H9 (cell line): ENCODE data around the gene HHAT. TPM values are rescaled to one million over a fixed set of nuclear protein-coding genes. Genes with fewer than 3 reads are reported as not detected.

Source experiments
- DNase-seq: peaks from one replicate; pipeline ENCODE4 v3.0.0-alpha.2; 2017
- H2AFZ ChIP-seq: one replicate; pipeline ENCODE4 v1.6.1; 2013; ENCODE audit warnings: mild to moderate bottlenecking, low read length, control low read depth, moderate library complexity
- H2AK5ac ChIP-seq: 2 replicates; pipeline ENCODE4 v1.6.1; 2013; ENCODE audit warnings: low read length, control low read depth, mixed read lengths; ENCODE audit not compliant: insufficient read length
- H2BK120ac ChIP-seq: one replicate; pipeline ENCODE4 v1.6.1; 2013; ENCODE audit warnings: low read depth, mild to moderate bottlenecking, low read length, control low read depth, inconsistent platforms; ENCODE audit not compliant: poor library complexity, severe bottlenecking
- H2BK12ac ChIP-seq: 2 replicates; pipeline ENCODE4 v1.6.1; 2013; ENCODE audit warnings: low read length, control low read depth, mixed read lengths, low read depth; ENCODE audit not compliant: insufficient read length
- H2BK15ac ChIP-seq: 2 replicates; pipeline ENCODE4 v1.6.1; 2013; ENCODE audit warnings: low read depth, low read length, control low read depth
- H2BK20ac ChIP-seq: one replicate; pipeline ENCODE4 v1.6.1; 2013; ENCODE audit warnings: low read depth, mild to moderate bottlenecking, low read length, control low read depth, inconsistent platforms; ENCODE audit not compliant: poor library complexity, severe bottlenecking
- H2BK5ac ChIP-seq: 2 replicates; pipeline ENCODE4 v1.6.1; 2013; ENCODE audit warnings: low read length, control low read depth, mixed read lengths; ENCODE audit not compliant: insufficient read length
- H3K14ac ChIP-seq: 2 replicates; pipeline ENCODE4 v1.6.1; 2013; ENCODE audit warnings: low read length, control low read depth; ENCODE audit not compliant: insufficient read depth
- H3K18ac ChIP-seq: 2 replicates; pipeline ENCODE4 v1.6.1; 2013; ENCODE audit warnings: low read depth, mild to moderate bottlenecking, mixed read lengths, low read length, control low read depth; ENCODE audit not compliant: insufficient read length
- H3K23ac ChIP-seq: 2 replicates; pipeline ENCODE4 v1.6.1; 2013; ENCODE audit warnings: low read length, control low read depth, mixed read lengths, low read depth; ENCODE audit not compliant: insufficient read length
- H3K23me2 ChIP-seq: 2 replicates; pipeline ENCODE4 v1.6.1; 2013; ENCODE audit warnings: low read depth, mild to moderate bottlenecking, mixed read lengths, low read length, control low read depth; ENCODE audit not compliant: insufficient read length, poor library complexity, severe bottlenecking
- H3K27ac ChIP-seq: 2 replicates; pipeline ENCODE4 v1.5.1; 2013; ENCODE audit warnings: low read length, control low read depth, mixed read lengths, low read depth; ENCODE audit not compliant: insufficient read length
- H3K27me3 ChIP-seq: 2 replicates; pipeline ENCODE4 v1.6.1; 2013; ENCODE audit warnings: low read length, control low read depth, inconsistent platforms; ENCODE audit not compliant: insufficient read depth
- H3K4ac ChIP-seq: 2 replicates; pipeline ENCODE4 v1.6.1; 2013; ENCODE audit warnings: low read depth, mild to moderate bottlenecking, control low read depth, inconsistent platforms, low read length, moderate library complexity
- H3K4me1 ChIP-seq: 2 replicates; pipeline ENCODE4 v1.6.1; 2013; ENCODE audit warnings: low read length, control low read depth, inconsistent platforms; ENCODE audit not compliant: insufficient read depth
- H3K4me2 ChIP-seq: 2 replicates; pipeline ENCODE4 v1.6.1; 2013; ENCODE audit warnings: low read length, control low read depth, mixed read lengths; ENCODE audit not compliant: insufficient read length, insufficient read depth
- H3K56ac ChIP-seq: 2 replicates; pipeline ENCODE4 v1.6.1; 2013; ENCODE audit warnings: low read depth, mild to moderate bottlenecking, mixed read lengths, low read length, control low read depth; ENCODE audit not compliant: insufficient read length
- H3K79me1 ChIP-seq: 2 replicates; pipeline ENCODE4 v1.6.1; 2013; ENCODE audit warnings: low read depth, mild to moderate bottlenecking, moderate library complexity, low read length, control low read depth, inconsistent platforms; ENCODE audit not compliant: insufficient read depth, poor library complexity, severe bottlenecking
- H3K79me2 ChIP-seq: 2 replicates; pipeline ENCODE4 v1.6.1; 2013; ENCODE audit warnings: low read length, control low read depth, inconsistent platforms; ENCODE audit not compliant: insufficient read depth
- H3K9ac ChIP-seq: 2 replicates; pipeline ENCODE4 v1.6.1; 2013; ENCODE audit warnings: low read length, control low read depth, mixed read lengths; ENCODE audit not compliant: insufficient read length; ENCODE audit errors: extremely low read depth
- H3K9me3 ChIP-seq: one replicate; pipeline ENCODE4 v1.6.1; 2013; ENCODE audit warnings: low read depth, low read length, inconsistent platforms; ENCODE audit not compliant: control insufficient read depth
- H3T11ph ChIP-seq: one replicate; pipeline ENCODE4 v1.6.1; 2013; ENCODE audit warnings: mild to moderate bottlenecking, low read length, control low read depth, inconsistent platforms
- H4K20me1 ChIP-seq: one replicate; pipeline ENCODE4 v1.6.1; 2013; ENCODE audit not compliant: control insufficient read depth, insufficient read length, insufficient read depth
- H4K5ac ChIP-seq: 2 replicates; pipeline ENCODE4 v1.6.1; 2013; ENCODE audit warnings: low read depth, mild to moderate bottlenecking, mixed read lengths, low read length, control low read depth; ENCODE audit not compliant: insufficient read length
- H4K8ac ChIP-seq: replicated peaks from 2 replicates; pipeline ENCODE4 v1.6.1; 2013; ENCODE audit warnings: low read length, control low read depth, mixed read lengths, low read depth; ENCODE audit not compliant: insufficient read length
- H4K91ac ChIP-seq: 2 replicates; pipeline ENCODE4 v1.6.1; 2013; ENCODE audit warnings: low read depth, mild to moderate bottlenecking, moderate library complexity, mixed read lengths, low read length, control low read depth; ENCODE audit not compliant: insufficient read length
- H3K27ac Mint-ChIP-seq, 3 experiments: 2 replicates in 2 of 3; 3 replicates in 1 of 3; pipeline ENCODE4 v1.8.0; 2020 to 2021; ENCODE audit warnings: mixed read lengths in 3 of 3, mild to moderate bottlenecking in 1 of 3, moderate library complexity in 1 of 3
- H3K27me3 Mint-ChIP-seq: 2 replicates; pipeline ENCODE4 v1.8.0; 2021; ENCODE audit warnings: low read depth, mild to moderate bottlenecking, moderate library complexity, mixed read lengths
- H3K36me3 Mint-ChIP-seq, 3 experiments: 2 replicates in 2 of 3; 3 replicates in 1 of 3; pipeline ENCODE4 v1.8.0; 2020 to 2021; ENCODE audit warnings: low read depth in 3 of 3, mixed read lengths in 3 of 3; ENCODE audit not compliant: insufficient read depth in 1 of 3
- H3K4me1 Mint-ChIP-seq, 2 experiments: 2 replicates each; pipeline ENCODE4 v1.8.0; 2020; ENCODE audit warnings: mixed read lengths in 2 of 2
- H3K4me3 Mint-ChIP-seq, 2 experiments: 2 replicates in 1 of 2; 3 replicates in 1 of 2; pipeline ENCODE4 v1.8.0; 2020 to 2021; ENCODE audit warnings: mild to moderate bottlenecking in 2 of 2, mixed read lengths in 2 of 2, moderate library complexity in 1 of 2
- H3K9me3 Mint-ChIP-seq, 2 experiments: 2 replicates in 1 of 2; 3 replicates in 1 of 2; pipeline ENCODE4 v1.8.0; 2020; ENCODE audit warnings: mild to moderate bottlenecking in 2 of 2, mixed read lengths in 2 of 2, moderate library complexity in 1 of 2
- CTCF ChIP-seq: fragments of 200-600 bp; sonication (generic); conservative IDR thresholded peaks from 3 replicates; pipeline ENCODE4 v1.8.0; 2021; ENCODE audit warnings: antibody characterized with exemption, mild to moderate bottlenecking
- WGBS: extraction: QIAGEN DNeasy Blood & Tissue Kit; methylation state at CpG from one replicate; pipeline ENCODE4 v1.1.7; 2013; ENCODE audit warnings: missing lambda C conversion rate, low lambda C conversion rate, mixed read lengths; ENCODE audit not compliant: insufficient read length; ENCODE audit errors: extremely low coverage; 5-methylcytosine and 5-hydroxymethylcytosine counted together
- total RNA-seq: library from RNA; stranded (reverse); gene quantifications from 2 replicates; pipeline ENCODE4 v1.2.1, GENCODE V29; 2021

HHAT gene
- total RNA-seq, 1 experiment from 2014 or later: 0.48 TPM

GRCh38 chr1:210584439-210585113, 255.9 kb downstream of the HHAT start:
- Mint-ChIP-seq H3K27ac (no peak overlapping the region), H3K9me3 (peaks cover 0 to 8% of the 10 kb centered on the region in 2 experiments; a peak in 3 of 5 replicates), H3K36me3 (peaks cover 0 to 5% (median 0%) of the 10 kb centered on the region in 3 experiments; a peak in 1 of 7 replicates), H3K4me3 (no peak overlapping the region), H3K4me1 (peaks cover 5 to 7% of the 10 kb centered on the region in 2 experiments; a peak in 3 of 4 replicates), H3K27me3 (no peaks in the 10 kb centered on the region; the same call in 1 of the 2 replicates)
- Histone ChIP-seq H3K27me3 (no peaks in the 10 kb centered on the region), H2BK12ac (no peak overlapping the region), H2BK5ac (no peak overlapping the region), H4K8ac (no peak overlapping the region), H3K23me2 (no peaks in the 10 kb centered on the region), H4K5ac (no peak overlapping the region), H2BK15ac (no peak overlapping the region), H4K20me1 (no peaks in the 10 kb centered on the region), H2BK120ac (no peak overlapping the region), H3K18ac (no peak overlapping the region), H3K56ac (no peak overlapping the region), H3K4me2 (no peak overlapping the region), H3K4me1 (no peaks in the 10 kb centered on the region), H3T11ph (no peak overlapping the region), H3K9me3 (no peaks in the 10 kb centered on the region), H3K23ac (no peak overlapping the region), H4K91ac (no peak overlapping the region), H3K79me2 (no peaks in the 10 kb centered on the region), H3K4ac (no peak overlapping the region), H2AK5ac (no peak overlapping the region), H2AFZ (no peak overlapping the region), H3K14ac (no peak overlapping the region), H3K79me1 (no peaks in the 10 kb centered on the region), H2BK20ac (no peak overlapping the region), H3K9ac (no peak overlapping the region), H3K27ac (no peak overlapping the region)
- TF ChIP-seq CTCF: peak; percentile 84
- peak; percentile 85 for DNase-seq
- no CpG with 5 or more reads among the region's 3 CpGs for WGBS
